Endothelial cell of umbilical vein (primary cell): Measurements from ENCODE around the gene FSTL3. TPM values are rescaled to one million over a fixed set of nuclear protein-coding genes. Genes with fewer than 3 reads are reported as not detected.

Experiments used
- BruUV-seq: library from RNA; stranded (reverse); fragments of 400-500 nt; replicated peaks from 2 replicates; lab custom pipeline; 2021; lab: Mats Ljungman, UMichigan
- CTCF ChIA-PET: fragments of 300-600, 350-600 bp; sonication (Branson Sonifier 250); formaldehyde crosslinking; loops from one replicate; lab custom pipeline; 2021; ENCODE audit warnings: antibody characterized with exemption, inconsistent platforms; lab: Charles Lee
- POLR2A ChIA-PET: fragments of 300-600, 350-600 bp; sonication (Branson Sonifier 250); formaldehyde crosslinking; loops from one replicate; lab custom pipeline; 2021; ENCODE audit warnings: antibody characterized with exemption, inconsistent platforms; lab: Charles Lee
- DNase-seq: peaks from one replicate; pipeline ENCODE4 v3.0.0-alpha.2; 2011; ENCODE audit warnings: low read depth, low spot score
- FAIRE-seq: peaks from 2 replicates; lab custom pipeline; 2011; peaks lifted over from hg19 to GRCh38; lab: Jason Lieb, UNC
- H2AFZ ChIP-seq: 2 replicates; pipeline ENCODE4 v1.6.0; 2012; ENCODE audit warnings: low read depth, low read length, control low read depth, inconsistent platforms
- H3K27ac ChIP-seq: 2 replicates; pipeline ENCODE4 v1.5.1; 2011; ENCODE audit warnings: low read depth, mild to moderate bottlenecking, control low read depth, low read length, moderate library complexity; ENCODE audit not compliant: insufficient read depth
- H3K27me3 ChIP-seq, 2 experiments: 2 replicates each; pipeline versions ENCODE4 v1.6.0 to v1.6.1; 2011; ENCODE audit warnings: low read length in 2 of 2, mixed read lengths in 1 of 2; ENCODE audit not compliant: control insufficient read depth in 2 of 2, insufficient read depth in 2 of 2
- H3K36me3 ChIP-seq, 2 experiments: 2 replicates in 1 of 2; 3 replicates in 1 of 2; pipeline ENCODE4 v1.5.1; 2011; ENCODE audit warnings: low read length in 2 of 2, mild to moderate bottlenecking in 1 of 2, moderate library complexity in 1 of 2; ENCODE audit not compliant: control insufficient read depth in 2 of 2, insufficient read depth in 2 of 2; ENCODE audit errors: extremely low read depth in 1 of 2
- H3K4me1 ChIP-seq: 3 replicates; pipeline ENCODE4 v1.5.1; 2011; ENCODE audit warnings: mild to moderate bottlenecking, low read length; ENCODE audit not compliant: control insufficient read depth, insufficient read depth; ENCODE audit errors: extremely low read depth
- H3K4me2 ChIP-seq: 2 replicates; pipeline ENCODE4 v1.6.1; 2011; ENCODE audit warnings: low read length, control low read depth, mixed read lengths; ENCODE audit not compliant: insufficient read depth
- H3K4me3 ChIP-seq, 3 experiments: fragments of 200-600 bp in 1 of 3; sonication (generic), shearing (Covaris generic) in 1 of 3; replicated peaks in 1 of 3; 2 replicates each; pipeline ENCODE4 v1.5.1; 2011 to 2016; ENCODE audit warnings: control low read depth in 3 of 3, low read length in 3 of 3, mild to moderate bottlenecking in 2 of 3, inconsistent platforms in 1 of 3, low read depth in 1 of 3, moderate library complexity in 1 of 3; ENCODE audit not compliant: insufficient read depth in 1 of 3
- H3K79me2 ChIP-seq: 2 replicates; pipeline ENCODE4 v1.6.0; 2012; ENCODE audit warnings: low read length, inconsistent platforms; ENCODE audit not compliant: control insufficient read depth, insufficient read depth
- H3K9ac ChIP-seq: replicated peaks from 2 replicates; pipeline ENCODE3; 2011; ENCODE audit warnings: low read length, control low read depth; ENCODE audit not compliant: insufficient read depth; ENCODE audit errors: extremely low read depth
- H3K9me1 ChIP-seq: replicated peaks from 3 replicates; pipeline ENCODE4 v1.6.0; 2011; ENCODE audit warnings: mild to moderate bottlenecking, low read length; ENCODE audit not compliant: control insufficient read depth, insufficient read depth; ENCODE audit errors: extremely low read depth
- H3K9me3 ChIP-seq: replicated peaks from 2 replicates; pipeline ENCODE4 v1.5.1; 2012; ENCODE audit warnings: low read length, inconsistent platforms; ENCODE audit not compliant: control insufficient read depth, insufficient read depth
- H4K20me1 ChIP-seq: replicated peaks from 2 replicates; pipeline ENCODE3; 2011; ENCODE audit warnings: mild to moderate bottlenecking, low read length; ENCODE audit not compliant: control insufficient read depth, insufficient read depth; ENCODE audit errors: extremely low read depth
- EZH2 ChIP-seq: IDR thresholded peaks from 2 replicates; pipeline ENCODE4 v1.6.1; 2012; ENCODE audit warnings: borderline replicate concordance, low read depth, mild to moderate bottlenecking, moderate library complexity, low read length, inconsistent platforms; ENCODE audit not compliant: severe bottlenecking
- FOS ChIP-seq: IDR thresholded peaks from 2 replicates; pipeline ENCODE4 v1.6.1; 2011; ENCODE audit warnings: mild to moderate bottlenecking, low read length, moderate library complexity, borderline replicate concordance; ENCODE audit not compliant: insufficient read depth
- GATA2 ChIP-seq: IDR thresholded peaks from 2 replicates; pipeline ENCODE4 v1.7.0; 2011; ENCODE audit warnings: low read depth, mild to moderate bottlenecking, moderate library complexity, mixed read lengths, low read length; ENCODE audit not compliant: insufficient read length, insufficient read depth
- JUN ChIP-seq: IDR thresholded peaks from 2 replicates; pipeline ENCODE4 v1.6.1; 2011; ENCODE audit warnings: borderline replicate concordance, low read depth; ENCODE audit not compliant: insufficient read length, insufficient read depth
- MAX ChIP-seq: IDR thresholded peaks from 2 replicates; pipeline ENCODE4 v1.6.1; 2011; ENCODE audit not compliant: insufficient read depth, insufficient read length
- MYC ChIP-seq: IDR thresholded peaks from one replicate; pipeline ENCODE4 v1.6.1; 2011; ENCODE audit warnings: mild to moderate bottlenecking, low read depth, low read length
- POLR2A ChIP-seq: IDR thresholded peaks from 2 replicates; pipeline ENCODE4 v1.6.1; 2012; ENCODE audit warnings: low read depth, mild to moderate bottlenecking, control low read depth, low read length
- POLR2AphosphoS5 ChIP-seq: IDR thresholded peaks from 2 replicates; pipeline ENCODE4 v1.6.1; 2012; ENCODE audit warnings: low read depth, mild to moderate bottlenecking, control low read depth, low read length, moderate library complexity; ENCODE audit not compliant: insufficient read depth
- dilution Hi-C: fragments of 300-500 bp; cut with MboI; formaldehyde crosslinking; loops from one replicate; pipeline ENCODE4 v1.15.0; 2019; ENCODE audit warnings: low sequenced_read_pairs; ENCODE audit not compliant: extremely low pct_ligation_motif_present
- intact Hi-C: fragments of 100-400 bp; cut with micrococcal nuclease; formaldehyde crosslinking; loops from one replicate; pipeline ENCODE4 v1.10.0; 2022
- polyA plus RNA-seq, 4 experiments: library from polyadenylated mRNA; depleted of rRNA in 3 of 4; stranded (reverse) in 3 of 4; unstranded in 1 of 4; fragments of >200 nt; gene quantifications; 2 replicates each; pipeline versions ENCODE4 v1.2.1 to v1.2.3, GENCODE V29; 2011 to 2012; ENCODE audit warnings: missing spikeins in 1 of 4
- total RNA-seq: library from RNA; stranded (reverse); gene quantifications from 2 replicates; pipeline ENCODE4 v1.2.3, GENCODE V29; 2021
- TF ChIP-seq, protein P1 (sequence below), 2 donors: IDR thresholded peaks; 1 replicate in 1 of 2; 2 replicates in 1 of 2; pipeline ENCODE4 v1.5.1; 2011; ENCODE audit warnings: low read length in 2 of 2, mild to moderate bottlenecking in 2 of 2, moderate library complexity in 2 of 2, control low read depth in 1 of 2, inconsistent platforms in 1 of 2, low read depth in 1 of 2; ENCODE audit not compliant: insufficient read depth in 1 of 2; ENCODE audit errors: extremely low read depth in 1 of 2

Gene FSTL3
- total and polyA plus RNA-seq, 2 donors (not counting 3 experiments of a cell fraction or from before 2014, with no cell fraction given) = 19.9 to 45.2 TPM

DNA sequence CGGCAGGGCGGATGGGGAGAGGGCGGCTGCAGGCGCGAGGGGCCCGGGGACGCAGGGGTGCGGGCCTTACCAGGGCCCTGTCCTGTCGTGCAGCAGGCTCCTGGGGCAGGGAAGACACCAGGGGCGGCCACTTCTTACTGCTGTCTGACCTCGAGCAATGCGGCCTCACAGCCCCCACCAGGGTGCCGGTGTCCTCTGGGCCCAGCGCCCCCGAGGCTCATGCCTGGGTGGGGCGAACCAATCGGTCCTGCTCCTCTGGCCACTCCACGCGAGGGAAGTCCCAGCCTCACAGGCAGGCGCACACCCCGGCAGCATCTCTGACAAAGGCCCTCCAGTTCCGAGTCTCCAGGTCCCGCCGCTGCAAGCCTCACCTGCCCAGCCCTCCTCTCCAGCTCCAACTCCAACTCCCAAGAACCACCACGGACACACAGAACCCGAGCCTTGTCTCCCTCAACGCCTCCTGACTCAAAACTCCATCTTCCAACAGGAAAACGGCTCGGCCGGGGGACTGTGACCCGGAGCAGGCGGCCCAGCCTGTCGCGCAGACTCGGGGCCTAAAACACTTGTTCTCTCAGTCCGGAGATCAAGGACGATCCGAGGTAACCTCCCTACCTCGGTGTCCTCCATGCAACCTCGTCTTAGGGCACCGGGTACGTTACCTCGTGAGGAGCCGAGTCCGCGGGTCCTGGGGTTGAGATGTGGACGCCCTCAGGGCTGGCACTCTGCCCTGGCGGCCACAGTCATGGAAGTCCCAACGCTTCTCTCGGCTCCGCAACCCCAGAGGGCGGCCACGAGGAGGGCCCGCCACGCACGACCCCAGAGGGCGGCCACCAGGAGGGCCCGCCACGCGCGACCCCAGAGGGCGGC is 30.0 kb upstream of the FSTL3 start:
- FAIRE-seq = no peak
- Histone ChIP-seq H3K9me1 (no peaks in the 10 kb centered on the region), H3K27ac (no peak overlapping the region), H3K4me2 (no peak overlapping the region), H4K20me1 (no peaks in the 10 kb centered on the region), H3K79me2 (no peaks in the 10 kb centered on the region), H3K36me3 (peaks cover 8 to 17% of the 10 kb centered on the region in 2 experiments), H3K4me1 (no peaks in the 10 kb centered on the region), H3K27me3 (no peaks in the 10 kb centered on the region), H3K9me3 (no peaks in the 10 kb centered on the region), H2AFZ (no peak overlapping the region), H3K9ac (no peak overlapping the region), H3K4me3 (no peak overlapping the region)
- dilution Hi-C loops = no loop called here
- CTCF ChIA-PET = interaction anchor here (1.1 kb wide), 1 partner anchor 62 kb away, joined by 3 read pairs; no protein-coding TSS in a partner anchor
- TF ChIP-seq POLR2AphosphoS5 = no peak
- BruUV-seq = no TSS peak
- POLR2A ChIA-PET = no interaction called here
- intact Hi-C loops = no loop called here
- no peak for DNase-seq

- Histone ChIP-seq H3K9me1 (no peaks in the 10 kb centered on the region), H3K27me3 (no peaks in the 10 kb centered on the region), H3K4me3 (no peak overlapping the region), H3K36me3 (peaks cover 8 to 20% of the 10 kb centered on the region in 2 experiments), H3K9ac (no peak overlapping the region), H3K4me1 (no peaks in the 10 kb centered on the region), H4K20me1 (no peaks in the 10 kb centered on the region), H2AFZ (no peak overlapping the region), H3K27ac (no peak overlapping the region), H3K79me2 (peaks cover under 1% of the 10 kb centered on the region), H3K9me3 (no peaks in the 10 kb centered on the region), H3K4me2 (no peak overlapping the region)
- dilution Hi-C loops = no loop called here
- FAIRE-seq = no peak
- POLR2A ChIA-PET = no interaction called here
- CTCF ChIA-PET = no interaction called here
- DNase-seq = no peak
- TF ChIP-seq GATA2 (no peak), EZH2 (no peak), MYC (no peak), FOS (no peak), POLR2A (no peak), MAX (no peak), POLR2AphosphoS5 (no peak), JUN (no peak)
- TF ChIP-seq, protein P1, sequence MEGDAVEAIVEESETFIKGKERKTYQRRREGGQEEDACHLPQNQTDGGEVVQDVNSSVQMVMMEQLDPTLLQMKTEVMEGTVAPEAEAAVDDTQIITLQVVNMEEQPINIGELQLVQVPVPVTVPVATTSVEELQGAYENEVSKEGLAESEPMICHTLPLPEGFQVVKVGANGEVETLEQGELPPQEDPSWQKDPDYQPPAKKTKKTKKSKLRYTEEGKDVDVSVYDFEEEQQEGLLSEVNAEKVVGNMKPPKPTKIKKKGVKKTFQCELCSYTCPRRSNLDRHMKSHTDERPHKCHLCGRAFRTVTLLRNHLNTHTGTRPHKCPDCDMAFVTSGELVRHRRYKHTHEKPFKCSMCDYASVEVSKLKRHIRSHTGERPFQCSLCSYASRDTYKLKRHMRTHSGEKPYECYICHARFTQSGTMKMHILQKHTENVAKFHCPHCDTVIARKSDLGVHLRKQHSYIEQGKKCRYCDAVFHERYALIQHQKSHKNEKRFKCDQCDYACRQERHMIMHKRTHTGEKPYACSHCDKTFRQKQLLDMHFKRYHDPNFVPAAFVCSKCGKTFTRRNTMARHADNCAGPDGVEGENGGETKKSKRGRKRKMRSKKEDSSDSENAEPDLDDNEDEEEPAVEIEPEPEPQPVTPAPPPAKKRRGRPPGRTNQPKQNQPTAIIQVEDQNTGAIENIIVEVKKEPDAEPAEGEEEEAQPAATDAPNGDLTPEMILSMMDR (IDR thresholded peaks at IDR 0.05; ENCODE audit: extremely low read depth in 1 of 2, insufficient read depth in 1 of 2, low read depth in 1 of 2, low read length in 2 of 2) = no peak
- intact Hi-C loops = no loop called here
- BruUV-seq = no TSS peak
Observed at GRCh38 chr19:646779-647565, 29.2 kb upstream of the FSTL3 start.
